ENCODE data around the gene GM2A.

GRCh38 chr5:151259931-151260330 lies 6.9 kb downstream of the GM2A start:
- TF ChIP-seq CTCF (IDR thresholded peaks at IDR 0.05) (no peak), SIN3A (IDR thresholded peaks at IDR 0.05; ENCODE audit: borderline replicate concordance, low read depth, low read length) (no peak), NRF1 (IDR thresholded peaks at IDR 0.05; ENCODE audit: low read depth, low read length) (no peak), JUND (IDR thresholded peaks at IDR 0.05) (no peak)

Data from SK-N-SH (cell line).